ENCODE measurements around the gene FPR2. TPM values are rescaled to one million over a fixed set of nuclear protein-coding genes. Genes with fewer than 3 reads are reported as not detected.

FPR2 gene
- polyA plus RNA-seq, 1 donor (not counting 4 experiments of a cell fraction or from before 2014, with no cell fraction given): 0.05 TPM

- Histone ChIP-seq H3K79me2 (ENCODE audit: control insufficient read depth, insufficient read depth, low read length) (no peaks in the 10 kb centered on the region), H4K20me1 (ENCODE audit: control insufficient read depth, extremely low read depth, insufficient read depth, low read length) (no peaks in the 10 kb centered on the region), H3K9me1 (ENCODE audit: control insufficient read depth, extremely low read depth, insufficient read depth, low read length) (no peaks in the 10 kb centered on the region), H3K4me1 (ENCODE audit: control insufficient read depth, extremely low read depth, insufficient read depth, low read length) (peaks cover 25% of the 10 kb centered on the region), H3K9ac (ENCODE audit: control insufficient read depth, extremely low read depth, insufficient read depth, low read length) (no peak overlapping the region), H3K9me3 (ENCODE audit: control insufficient read depth, low read depth, low read length) (no peaks in the 10 kb centered on the region), H3K4me3 (ENCODE audit: control insufficient read depth in 2 of 3, extremely low read depth in 1 of 3, insufficient read depth in 2 of 3, low read depth in 1 of 3, low read length in 3 of 3) (no peak overlapping the region), H3K27me3 (ENCODE audit: control insufficient read depth, extremely low read depth, insufficient read depth, low read length) (peaks cover 31% of the 10 kb centered on the region), H3K4me2 (ENCODE audit: control insufficient read depth, extremely low read depth, insufficient read depth, low read depth, low read length) (no peak overlapping the region), H3K27ac (ENCODE audit: control insufficient read depth, insufficient read depth, low read length) (no peak overlapping the region), H2AFZ (ENCODE audit: control insufficient read depth, low read length) (no peak overlapping the region), H3K36me3 (ENCODE audit: control insufficient read depth in 2 of 2, extremely low read depth in 1 of 2, insufficient read depth in 2 of 2, low read length in 2 of 2) (no peaks in the 10 kb centered on the region)
- FAIRE-seq: no peak
- TF ChIP-seq EZH2 (IDR thresholded peaks at IDR 0.05; ENCODE audit: low read length): no peak
- TF ChIP-seq CTCF (optimal IDR thresholded peaks at IDR 0.05 in 1 of 3, IDR thresholded peaks at IDR 0.05 in 1 of 3, conservative IDR thresholded peaks at IDR 0.05 in 1 of 3; ENCODE audit: extremely low read depth in 1 of 3, insufficient read depth in 2 of 3, low read length in 3 of 3): no peak
- dilution Hi-C loops (cut with MboI; ENCODE audit: extremely low pct_ligation_motif_present, low sequenced_read_pairs): no loop called here
- DNase-seq (ENCODE audit: low read depth, low spot score): no peak
These were observed 39.1 kb upstream of the FPR2 start for GRCh38 chr19:51721905-51722304.

- Histone ChIP-seq H3K4me3 (ENCODE audit: control insufficient read depth in 2 of 3, extremely low read depth in 1 of 3, insufficient read depth in 2 of 3, low read depth in 1 of 3, low read length in 3 of 3) (no peak overlapping the region), H3K36me3 (ENCODE audit: control insufficient read depth in 2 of 2, extremely low read depth in 1 of 2, insufficient read depth in 2 of 2, low read length in 2 of 2) (no peaks in the 10 kb centered on the region), H4K20me1 (ENCODE audit: control insufficient read depth, extremely low read depth, insufficient read depth, low read length) (no peaks in the 10 kb centered on the region), H3K9me3 (ENCODE audit: control insufficient read depth, low read depth, low read length) (no peaks in the 10 kb centered on the region), H3K79me2 (ENCODE audit: control insufficient read depth, insufficient read depth, low read length) (no peaks in the 10 kb centered on the region), H3K9me1 (ENCODE audit: control insufficient read depth, extremely low read depth, insufficient read depth, low read length) (no peaks in the 10 kb centered on the region), H3K4me1 (ENCODE audit: control insufficient read depth, extremely low read depth, insufficient read depth, low read length) (peaks cover 31% of the 10 kb centered on the region), H3K27me3 (ENCODE audit: control insufficient read depth, extremely low read depth, insufficient read depth, low read length) (peaks cover 31% of the 10 kb centered on the region), H3K4me2 (ENCODE audit: control insufficient read depth, extremely low read depth, insufficient read depth, low read depth, low read length) (no peak overlapping the region), H3K27ac (ENCODE audit: control insufficient read depth, insufficient read depth, low read length) (no peak overlapping the region), H2AFZ (ENCODE audit: control insufficient read depth, low read length) (no peak overlapping the region), H3K9ac (ENCODE audit: control insufficient read depth, extremely low read depth, insufficient read depth, low read length) (no peak overlapping the region)
- dilution Hi-C loops (cut with MboI; ENCODE audit: extremely low pct_ligation_motif_present, low sequenced_read_pairs): no loop called here
- TF ChIP-seq CTCF (optimal IDR thresholded peaks at IDR 0.05 in 1 of 3, IDR thresholded peaks at IDR 0.05 in 1 of 3, conservative IDR thresholded peaks at IDR 0.05 in 1 of 3; ENCODE audit: extremely low read depth in 1 of 3, insufficient read depth in 2 of 3, low read length in 3 of 3): no peak
- TF ChIP-seq EZH2 (IDR thresholded peaks at IDR 0.05; ENCODE audit: low read length): no peak
- FAIRE-seq: no peak
- DNase-seq (ENCODE audit: low read depth, low spot score): no peak
These were observed 38.5 kb upstream of the FPR2 start for GRCh38 chr19:51722492-51722891.
